ENCODE measurements around the gene GPR15LG.
"Not testable (repeated sequence)": the region's sequence is repeated elsewhere in the genome, so short reads cannot be mapped to it uniquely, and the experiment has no call there.

GRCh38 chr10:84125910-84126784 is 47.5 kb upstream of the GPR15LG start:
- TF ChIP-seq ZFX (IDR thresholded peaks at IDR 0.05); SRF (IDR thresholded peaks at IDR 0.05; ENCODE audit: low read depth); POLR2AphosphoS5 (IDR thresholded peaks at IDR 0.05; ENCODE audit: low read depth, low read length); REST (IDR thresholded peaks at IDR 0.05; ENCODE audit: low read depth); ZNF274 (IDR thresholded peaks at IDR 0.05; ENCODE audit: low read depth, low read length); POLR2A (IDR thresholded peaks at IDR 0.05; ENCODE audit: borderline replicate concordance, extremely low read depth, insufficient read depth, insufficient read length): not testable (repeated sequence)
- peak; percentile 47 to 63 (median 62) for TF ChIP-seq CTCF (IDR thresholded peaks at IDR 0.05 in 2 of 3, conservative IDR thresholded peaks at IDR 0.05 in 1 of 3; ENCODE audit: borderline replicate concordance in 1 of 3, insufficient read depth in 1 of 3, low read depth in 2 of 3, low read length in 2 of 3)
